HepG2 (cell line): Measurements from ENCODE around the gene FCHO1. TPM values are rescaled to one million over a fixed set of nuclear protein-coding genes. Genes with fewer than 3 reads are reported as not detected.

ENCODE experiments used
- ELF3 ChIP-seq: IDR thresholded peaks from 2 replicates; pipeline ENCODE4 v1.6.1; 2016; ENCODE audit warnings: missing genetic modification reagents, missing compliant biosample characterization
- KLF13 ChIP-seq: sonication (generic); formaldehyde crosslinking; IDR thresholded peaks from 2 replicates; pipeline ENCODE4 v1.4.0; 2020; ENCODE audit warnings: mild to moderate bottlenecking, missing genetic modification reagents
- KLF6 ChIP-seq: IDR thresholded peaks from 2 replicates; pipeline ENCODE4 v1.8.0; 2016; ENCODE audit warnings: missing biosample characterization, missing genetic modification reagents
- MBNL3 ChIP-seq: fragments of 250-450 bp; sonication (Bioruptor Pico); conservative IDR thresholded peaks from 2 replicates; pipeline ENCODE4 v1.8.0; 2022; ENCODE audit warnings: mild to moderate bottlenecking, inconsistent platforms
- NFKB2 ChIP-seq: sonication (generic); formaldehyde crosslinking; IDR thresholded peaks from 2 replicates; pipeline ENCODE4 v1.4.0; 2020; ENCODE audit warnings: missing genetic modification reagents, borderline replicate concordance
- NR2F2 ChIP-seq: IDR thresholded peaks from 2 replicates; pipeline ENCODE4 v1.6.1; 2012; ENCODE audit warnings: low read depth, inconsistent platforms, borderline replicate concordance
- RELA ChIP-seq: sonication (generic); formaldehyde crosslinking; IDR thresholded peaks from 2 replicates; pipeline ENCODE4 v1.4.0; 2020; ENCODE audit warnings: missing genetic modification reagents
- SNAPC4 ChIP-seq: sonication (generic); formaldehyde crosslinking; IDR thresholded peaks from 2 replicates; pipeline ENCODE4 v1.4.0; 2020; ENCODE audit warnings: mild to moderate bottlenecking, missing genetic modification reagents
- TCF7 ChIP-seq: sonication (generic); IDR thresholded peaks from 2 replicates; pipeline ENCODE4 v1.6.1; 2016; ENCODE audit warnings: antibody characterized with exemption, low read depth
- ZBTB14 ChIP-seq: sonication (generic); formaldehyde crosslinking; IDR thresholded peaks from 2 replicates; pipeline ENCODE4 v1.4.0; 2020; ENCODE audit warnings: missing genetic modification reagents
- ZBTB21 ChIP-seq: sonication (generic); formaldehyde crosslinking; IDR thresholded peaks from 2 replicates; pipeline ENCODE4 v1.4.0; 2020; ENCODE audit warnings: missing genetic modification reagents
- ZC3H4 ChIP-seq: sonication (generic); formaldehyde crosslinking; IDR thresholded peaks from 2 replicates; pipeline ENCODE4 v1.4.0; 2020; ENCODE audit warnings: missing genetic modification reagents, borderline replicate concordance
- ZNF260 ChIP-seq: sonication (generic); formaldehyde crosslinking; IDR thresholded peaks from 2 replicates; pipeline ENCODE4 v1.4.0; 2020; ENCODE audit warnings: missing genetic modification reagents, low read depth, mild to moderate bottlenecking, borderline replicate concordance
- ZNF407 ChIP-seq: sonication (generic); formaldehyde crosslinking; IDR thresholded peaks from one replicate; pipeline ENCODE4 v1.5.1; 2020; ENCODE audit warnings: mild to moderate bottlenecking, missing genetic modification reagents; ENCODE audit errors: not compliant biosample characterization
- polyA plus RNA-seq, 8 experiments: library from polyadenylated mRNA; depleted of rRNA in 3 of 8; stranded (reverse) in 7 of 8; unstranded in 1 of 8; fragments of >200 nt; fragmentation: Illumina TruSeq in 4 of 8; extraction: Trizol in 4 of 8; gene quantifications; 2 replicates each; pipeline versions ENCODE4 v1.2.1 to v1.2.3, GENCODE V29; 2011 to 2016; ENCODE audit warnings: low read depth in 4 of 8, missing spikeins in 1 of 8, mixed read lengths in 1 of 8; ENCODE audit not compliant: insufficient read depth in 1 of 8
- total RNA-seq, 5 experiments: library from RNA; depleted of rRNA; stranded (reverse); fragments of >200 nt; fragmentation: Illumina TruSeq; extraction: Trizol; gene quantifications; 2 replicates each; pipeline ENCODE4 v1.2.3, GENCODE V29; 2016; ENCODE audit warnings: low read depth in 1 of 5

The FCHO1 gene
- total and polyA plus RNA-seq, 2 of the 13 experiments (the other 11 are each of a cell fraction or from before 2014, with no cell fraction given), result 1.3 to 3.1 TPM

- no peak for TF ChIP-seq ZBTB14 (CRISPR knock-in tag)
- TF ChIP-seq NR2F2, result no peak
- TF ChIP-seq ZBTB21 (CRISPR knock-in tag), result no peak
- no peak for TF ChIP-seq ZNF260
- no peak for TF ChIP-seq KLF13 (CRISPR knock-in tag)
- no peak for TF ChIP-seq ELF3 (CRISPR knock-in tag)
- 0 out of 2 replicates have a peak, but pooled peaks have one; percentile 38 for TF ChIP-seq SNAPC4 (CRISPR knock-in tag)
- TF ChIP-seq RELA (CRISPR knock-in tag), result no peak
- no peak for TF ChIP-seq ZNF407 (CRISPR knock-in tag)
- no peak for TF ChIP-seq TCF7
- TF ChIP-seq MBNL3 (CRISPR knock-in tag), result no peak
- no peak for TF ChIP-seq KLF6 (CRISPR knock-in tag)
- TF ChIP-seq NFKB2 (CRISPR knock-in tag), result peak; percentile 79; the same call in 1 of the 2 replicates
- TF ChIP-seq ZC3H4, result no peak
These were observed 32.1 kb upstream of the FCHO1 start, which contains the start of gene MAP1S (continued) for GRCh38 chr19:17718947-17719711.
